Globus pallidus (tissue), 1 donor: ENCODE measurements around the gene MPIG6B.
"Not testable (repeated sequence)": the region's sequence is repeated elsewhere in the genome, so short reads cannot be mapped to it uniquely, and the experiment has no call there.

ENCODE experiments used
- DNase-seq: peaks from one replicate; pipeline ENCODE4 v3.0.0-alpha.2; 2015; ENCODE audit warnings: low spot score

MPIG6B gene

DNA sequence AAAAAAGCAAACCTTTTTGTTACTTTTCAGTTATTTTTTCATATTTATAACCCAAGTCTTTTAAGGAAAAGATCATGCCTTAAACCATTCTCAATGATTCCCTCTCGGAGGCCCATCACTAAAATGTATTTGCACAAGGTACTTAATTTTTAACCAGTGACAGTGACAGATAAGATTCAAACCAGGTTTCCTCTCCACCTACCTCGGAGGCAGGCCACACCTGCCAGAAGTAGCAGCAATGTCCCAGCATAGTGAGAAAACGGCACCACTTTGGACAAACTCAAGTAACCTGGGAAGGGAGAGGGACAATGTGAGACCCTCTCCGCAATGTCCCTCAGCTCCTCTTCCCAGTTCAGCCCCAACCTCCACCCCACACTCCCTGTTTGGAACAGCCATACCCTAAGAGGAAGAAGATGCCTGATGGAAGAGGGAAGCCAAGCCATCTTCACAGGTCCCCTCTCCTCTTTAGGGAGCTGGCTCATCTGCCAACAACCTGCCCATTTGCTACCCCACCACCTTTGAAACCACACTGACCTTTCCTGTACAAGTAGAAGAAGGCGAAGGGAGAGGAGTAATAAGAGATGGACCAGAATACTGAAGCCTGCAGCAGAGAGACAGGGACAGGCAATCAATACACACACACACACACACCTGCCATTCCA, 22.3 kb upstream of the MPIG6B start:
- no peak for DNase-seq

DNA sequence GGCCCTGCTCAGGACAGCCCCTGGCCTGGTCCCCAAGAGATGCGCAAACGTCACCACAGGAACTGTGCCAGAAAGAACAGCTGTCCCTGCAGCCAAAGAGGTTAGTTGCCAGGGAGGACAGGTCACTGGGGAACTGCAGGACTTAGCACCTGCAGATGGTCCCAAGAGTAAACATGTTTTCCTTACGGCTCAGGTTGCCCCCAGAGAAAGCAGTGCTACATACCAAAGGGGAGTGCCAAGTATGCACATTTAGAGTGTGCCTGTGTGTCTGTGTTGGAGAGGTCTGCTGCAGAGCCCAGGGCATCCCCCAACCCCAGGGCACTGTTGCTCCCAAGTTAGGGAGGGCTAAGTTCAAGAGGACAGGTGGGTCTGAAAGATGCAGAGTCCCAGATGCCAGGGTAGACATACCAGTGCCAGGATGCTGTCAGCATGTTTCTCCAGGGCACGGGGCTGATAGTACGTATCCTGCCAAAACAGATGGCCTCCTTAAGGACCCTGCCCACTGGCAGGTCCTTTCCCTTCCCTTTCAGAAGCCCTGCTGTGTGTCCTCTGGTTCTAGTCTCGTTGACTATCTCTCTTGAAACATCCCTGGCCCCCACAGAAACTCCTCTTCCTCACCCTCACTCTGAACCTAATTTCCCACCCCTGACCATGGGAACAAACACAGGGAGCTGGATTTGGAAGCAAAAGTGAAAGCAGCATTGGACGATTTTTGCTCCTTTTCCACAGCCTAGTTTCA, 21.3 kb upstream of the MPIG6B start:
- no peak for DNase-seq

DNA sequence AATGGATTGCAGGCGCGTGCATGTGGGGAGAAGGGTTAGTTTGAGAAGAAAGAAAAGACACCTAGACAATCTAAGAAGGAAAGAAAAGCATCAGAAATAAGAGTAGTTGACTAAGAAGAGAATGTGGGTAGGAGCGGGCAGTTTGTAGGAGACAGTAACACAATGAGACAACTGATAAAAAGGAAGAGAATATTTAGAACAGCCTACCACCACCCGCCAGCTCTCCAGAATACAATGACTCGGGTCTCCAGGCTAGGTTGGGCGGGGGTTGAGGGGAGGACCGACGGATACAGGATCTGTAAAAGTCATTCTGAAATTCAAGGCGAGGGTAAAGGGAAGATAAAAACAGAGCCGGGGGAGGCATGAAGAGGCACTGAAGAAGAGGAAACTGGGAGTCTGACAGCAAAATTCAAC, 20.8 kb upstream of the MPIG6B start:
- DNase-seq, result no peak

DNA sequence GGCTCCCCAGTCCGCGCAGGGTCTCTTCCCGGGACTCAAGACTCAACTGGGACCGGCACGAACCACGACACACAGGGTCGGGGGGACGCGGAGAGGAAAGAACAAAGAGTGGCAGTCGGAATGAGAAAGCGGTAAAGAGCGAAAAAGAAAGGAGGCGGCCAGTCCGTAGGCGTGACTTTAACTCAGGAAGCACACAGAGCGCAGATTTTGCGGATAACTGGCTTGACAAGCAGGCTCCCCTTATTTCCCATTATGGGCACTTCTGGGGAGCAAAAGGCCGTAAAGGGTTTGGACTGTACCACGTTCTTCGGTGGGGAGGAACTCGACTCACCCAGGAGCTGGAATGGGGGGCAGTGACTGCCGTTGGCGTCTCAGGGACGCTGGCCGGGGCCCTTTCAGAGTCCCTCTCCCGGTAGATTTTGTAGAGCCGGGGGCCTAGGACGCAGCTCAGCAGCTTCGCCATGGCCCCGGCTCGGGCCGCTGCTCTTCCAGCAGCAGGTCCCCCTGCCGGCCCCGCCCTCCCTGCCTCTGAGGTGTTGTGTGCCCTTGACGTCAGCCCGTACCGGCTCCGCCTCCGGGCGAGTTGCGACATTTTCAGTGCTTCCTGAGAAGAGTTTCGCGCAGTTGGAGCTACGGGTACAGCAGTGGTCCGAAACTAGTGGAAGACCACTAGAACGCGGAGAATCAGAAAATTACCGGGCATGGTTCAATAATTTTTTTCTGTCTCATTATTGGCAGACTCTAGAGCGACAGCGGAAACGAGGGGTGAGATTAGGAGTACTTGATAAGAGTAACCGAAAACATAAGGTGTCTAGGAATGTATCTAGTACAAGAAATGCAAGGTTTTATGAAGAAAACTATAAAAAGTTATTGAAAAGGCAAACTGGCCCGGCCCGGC, 20.1 kb upstream of the MPIG6B start, which contains the start of gene ABHD16A:
Gene ABHD16A, minus strand, starts transcription at position 506 of the 898 bp plus-strand sequence. Its CDS starts 43 bp downstream, at position 463.
- DNase-seq, result peak; percentile 98

DNA sequence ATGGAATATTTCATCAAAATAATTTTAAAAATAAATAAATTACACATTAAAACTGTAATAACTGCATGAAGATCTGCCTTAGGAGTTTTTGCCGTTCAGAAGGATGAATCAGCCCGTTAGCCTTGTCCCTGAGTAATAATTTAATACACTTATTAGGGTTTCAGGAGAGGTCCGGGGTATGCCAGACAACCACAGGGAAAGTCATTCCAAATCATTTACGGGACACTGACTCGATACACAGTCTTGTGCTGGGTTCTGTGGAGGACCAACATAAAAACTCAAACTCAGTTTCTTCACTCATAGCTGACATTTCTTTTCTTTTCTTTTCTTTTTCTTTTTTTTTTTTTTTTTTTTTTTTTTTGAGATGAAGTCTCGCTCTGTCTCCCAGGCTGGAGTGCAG, 17.2 kb upstream of the MPIG6B start:
- DNase-seq, result no peak

DNA sequence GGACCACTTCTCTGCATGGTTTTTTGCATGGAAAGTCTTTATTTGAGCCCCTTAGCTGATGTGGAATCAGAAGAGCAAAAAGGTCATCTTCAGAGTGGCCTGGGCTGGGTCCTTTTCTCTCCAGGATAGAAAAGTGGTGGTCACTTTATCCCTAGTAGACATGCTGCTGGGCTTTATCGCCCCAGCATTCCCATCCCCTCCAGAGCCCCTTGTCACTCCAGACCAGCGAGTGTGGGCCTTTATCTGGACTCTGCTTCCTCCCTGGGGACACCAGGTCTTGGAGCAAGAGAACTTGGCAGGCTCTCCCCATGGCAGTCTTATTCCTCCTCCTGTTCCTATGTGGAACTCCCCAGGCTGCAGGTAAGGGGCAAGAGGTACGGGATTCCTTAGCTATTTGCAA, 16.6 kb upstream of the MPIG6B start, which contains the start of gene LY6G6F:
Gene LY6G6F, plus strand, starts transcription at position 268 of the 400 bp plus-strand sequence. Its CDS starts 41 bp downstream, at position 309.
- DNase-seq, result no peak

DNA sequence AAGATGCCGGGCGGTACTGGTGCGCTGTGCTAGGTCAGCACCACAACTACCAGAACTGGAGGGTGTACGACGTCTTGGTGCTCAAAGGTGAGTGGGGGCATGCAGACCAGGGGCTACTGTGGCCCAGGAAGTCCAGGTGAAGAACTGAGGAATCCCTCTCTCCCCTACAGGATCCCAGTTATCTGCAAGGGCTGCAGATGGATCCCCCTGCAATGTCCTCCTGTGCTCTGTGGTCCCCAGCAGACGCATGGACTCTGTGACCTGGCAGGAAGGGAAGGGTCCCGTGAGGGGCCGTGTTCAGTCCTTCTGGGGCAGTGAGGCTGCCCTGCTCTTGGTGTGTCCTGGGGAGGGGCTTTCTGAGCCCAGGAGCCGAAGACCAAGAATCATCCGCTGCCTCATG, 15.5 kb upstream of the MPIG6B start:
- DNase-seq, result no peak

DNA sequence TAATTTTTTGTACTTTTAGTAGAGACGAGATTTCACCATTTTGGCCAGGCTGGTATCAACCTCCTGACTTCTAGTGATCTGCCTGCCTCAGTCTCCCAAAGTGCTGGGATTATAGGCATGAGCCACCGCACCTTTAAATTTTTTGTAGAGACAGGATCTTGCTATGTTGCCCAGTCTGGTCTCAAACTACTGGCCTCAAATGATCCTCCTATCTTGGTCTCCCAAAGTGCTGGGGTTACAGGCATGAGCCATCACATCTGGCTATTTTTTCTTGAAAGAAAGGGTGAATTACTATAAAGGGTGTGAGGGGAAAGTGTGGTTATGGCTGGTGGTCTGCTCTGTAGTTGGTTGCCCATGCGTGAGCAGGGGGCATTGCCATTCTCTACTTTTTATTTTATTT, 14.9 kb upstream of the MPIG6B start:
- no peak for DNase-seq

DNA sequence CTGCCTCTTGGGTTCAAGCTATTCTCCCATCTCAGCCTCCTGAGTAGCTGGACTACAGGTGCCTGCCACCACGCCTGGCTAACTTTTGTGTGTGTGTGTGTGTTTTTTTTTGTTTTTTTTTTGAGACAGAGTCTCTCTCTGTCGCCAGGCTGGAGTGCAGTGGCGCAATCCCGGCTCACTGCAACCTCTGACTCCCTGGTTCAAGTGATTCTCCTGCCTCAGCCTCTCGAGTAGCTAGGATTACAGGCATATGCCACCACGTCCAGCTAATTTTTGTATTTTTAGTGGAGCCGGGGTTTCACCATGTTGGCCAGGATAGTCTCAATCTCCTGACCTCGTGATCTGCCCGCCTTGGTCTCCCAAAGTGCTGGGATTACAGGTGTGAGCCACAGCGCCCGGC, 14.0 kb upstream of the MPIG6B start:
- DNase-seq, result not testable (repeated sequence)

DNA sequence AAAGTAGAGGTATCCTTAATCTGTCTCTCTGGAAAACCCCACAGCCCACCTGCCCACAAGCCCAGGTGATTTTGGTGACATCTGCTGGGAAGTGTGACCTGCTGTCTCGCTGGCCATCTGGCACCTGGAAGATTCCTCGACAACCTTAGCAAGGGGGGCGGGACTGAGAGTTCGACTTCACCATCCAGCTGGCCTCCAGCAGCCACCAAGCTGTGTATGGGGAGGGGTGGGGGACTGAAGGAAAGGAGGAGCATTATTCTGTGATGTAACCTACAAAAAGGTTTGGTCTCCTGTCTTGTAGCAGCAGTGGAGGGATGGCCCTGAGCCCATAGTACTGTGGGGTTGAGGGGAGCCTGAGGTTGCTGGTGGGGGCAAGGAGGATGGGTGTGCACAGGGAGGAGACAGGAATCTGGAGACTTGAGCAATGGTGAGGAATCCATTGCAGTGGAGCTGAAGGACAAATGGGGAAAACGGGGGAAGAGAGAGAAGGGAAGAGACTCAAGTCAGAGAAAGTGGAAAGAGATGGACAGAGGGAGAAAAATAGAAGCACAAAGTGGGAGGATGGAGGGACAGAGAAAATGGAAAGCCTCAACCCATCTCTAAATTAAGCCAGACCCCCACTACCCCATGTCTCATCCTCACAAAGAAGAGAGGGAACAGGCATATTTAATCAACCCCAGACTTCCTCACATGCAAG, 12.5 kb upstream of the MPIG6B start:
- no peak for DNase-seq

DNA sequence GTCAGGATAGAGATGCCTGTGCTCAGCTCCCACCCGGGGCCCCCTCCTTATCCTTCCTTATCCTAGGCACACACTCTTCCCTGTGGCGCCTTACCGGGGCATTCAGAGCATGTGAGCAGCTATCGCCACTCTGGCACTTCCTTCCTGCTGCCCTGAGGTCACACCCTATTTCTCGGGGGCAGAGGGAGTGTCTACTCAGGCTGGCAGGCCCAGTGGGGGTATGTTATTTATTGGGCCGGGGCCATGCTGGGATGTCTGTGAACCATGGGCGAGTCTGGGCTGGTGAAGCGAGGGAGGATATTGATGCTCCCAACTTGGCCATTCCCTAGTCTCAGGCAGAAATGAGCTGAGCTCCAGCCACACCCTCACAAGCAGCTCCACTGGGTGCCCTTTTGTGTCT, 11.9 kb upstream of the MPIG6B start:
- DNase-seq, result no peak

DNA sequence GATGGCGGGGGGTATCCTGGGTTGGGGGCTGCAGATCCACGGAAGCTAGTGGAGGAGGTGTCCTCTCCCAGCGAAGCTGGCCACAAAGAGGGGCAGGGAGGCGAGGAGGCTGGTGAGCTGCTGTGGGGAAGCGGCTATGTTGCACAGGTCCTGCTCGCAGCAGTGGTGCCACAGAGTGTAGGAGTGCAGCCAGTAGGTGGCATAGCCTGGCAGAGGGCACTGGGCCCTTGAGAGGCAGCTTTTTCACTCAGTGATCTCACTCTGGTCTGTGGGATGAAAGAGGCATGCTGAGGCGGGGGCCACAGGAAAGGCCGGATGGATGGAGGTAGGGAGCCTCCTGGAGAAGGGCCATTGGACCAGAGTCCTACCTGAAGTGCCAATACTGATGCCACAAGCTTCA, 10.9 kb upstream of the MPIG6B start:
- DNase-seq, result no peak

DNA sequence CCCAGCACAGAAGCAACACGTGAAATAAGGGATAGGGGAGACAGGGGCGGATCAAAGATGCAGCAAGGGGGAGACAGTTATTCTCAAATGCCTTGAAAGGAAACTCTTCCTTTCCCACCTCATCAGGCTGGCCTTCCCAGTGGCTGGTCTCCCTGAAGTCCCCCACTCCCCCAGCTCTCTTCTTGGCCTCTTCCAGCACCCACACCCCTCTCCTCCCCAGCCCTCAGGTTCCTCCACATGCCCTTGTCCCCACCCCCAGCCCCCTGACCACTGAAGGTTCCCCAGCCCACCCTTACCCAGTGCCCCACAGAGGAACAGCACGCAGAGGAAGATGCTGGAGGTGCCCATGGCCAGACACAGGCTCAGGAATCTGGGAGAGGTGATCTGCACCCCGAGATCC, 9.7 kb upstream of the MPIG6B start:
- no peak for DNase-seq

DNA sequence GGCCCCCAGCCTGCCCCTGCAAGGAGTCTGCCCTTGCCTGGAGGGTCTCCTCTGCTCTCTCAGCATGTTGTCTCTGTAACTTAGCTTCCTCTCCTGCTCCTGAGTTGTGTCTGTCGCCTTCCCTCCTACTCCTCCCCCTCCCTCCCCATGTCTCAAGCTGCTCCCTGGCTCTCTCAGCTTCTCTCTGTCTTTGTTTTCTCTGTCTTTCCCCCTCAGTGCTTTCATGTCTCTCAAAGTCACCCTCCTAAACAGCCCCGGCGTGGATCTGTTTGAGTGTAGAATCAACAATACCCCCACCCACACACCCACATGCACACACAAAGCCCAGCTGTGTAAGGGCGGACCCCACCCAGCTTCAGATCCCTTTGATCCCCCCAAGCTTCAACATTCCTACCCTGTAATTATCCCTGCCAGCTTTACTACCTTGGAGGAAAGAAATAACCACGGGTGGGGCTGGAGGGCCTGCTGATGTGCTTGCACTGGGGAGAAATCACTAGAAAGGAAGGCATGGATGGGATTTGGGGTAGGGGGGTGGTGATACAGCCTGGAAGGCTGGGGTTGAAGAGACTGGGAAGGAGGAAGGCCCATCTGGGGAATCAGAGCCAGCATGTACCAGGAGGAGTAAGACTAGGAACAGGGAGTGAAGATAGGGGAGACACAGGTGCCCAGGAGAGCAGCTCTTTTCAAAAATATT, 9.0 kb upstream of the MPIG6B start:
- DNase-seq, result no peak

DNA sequence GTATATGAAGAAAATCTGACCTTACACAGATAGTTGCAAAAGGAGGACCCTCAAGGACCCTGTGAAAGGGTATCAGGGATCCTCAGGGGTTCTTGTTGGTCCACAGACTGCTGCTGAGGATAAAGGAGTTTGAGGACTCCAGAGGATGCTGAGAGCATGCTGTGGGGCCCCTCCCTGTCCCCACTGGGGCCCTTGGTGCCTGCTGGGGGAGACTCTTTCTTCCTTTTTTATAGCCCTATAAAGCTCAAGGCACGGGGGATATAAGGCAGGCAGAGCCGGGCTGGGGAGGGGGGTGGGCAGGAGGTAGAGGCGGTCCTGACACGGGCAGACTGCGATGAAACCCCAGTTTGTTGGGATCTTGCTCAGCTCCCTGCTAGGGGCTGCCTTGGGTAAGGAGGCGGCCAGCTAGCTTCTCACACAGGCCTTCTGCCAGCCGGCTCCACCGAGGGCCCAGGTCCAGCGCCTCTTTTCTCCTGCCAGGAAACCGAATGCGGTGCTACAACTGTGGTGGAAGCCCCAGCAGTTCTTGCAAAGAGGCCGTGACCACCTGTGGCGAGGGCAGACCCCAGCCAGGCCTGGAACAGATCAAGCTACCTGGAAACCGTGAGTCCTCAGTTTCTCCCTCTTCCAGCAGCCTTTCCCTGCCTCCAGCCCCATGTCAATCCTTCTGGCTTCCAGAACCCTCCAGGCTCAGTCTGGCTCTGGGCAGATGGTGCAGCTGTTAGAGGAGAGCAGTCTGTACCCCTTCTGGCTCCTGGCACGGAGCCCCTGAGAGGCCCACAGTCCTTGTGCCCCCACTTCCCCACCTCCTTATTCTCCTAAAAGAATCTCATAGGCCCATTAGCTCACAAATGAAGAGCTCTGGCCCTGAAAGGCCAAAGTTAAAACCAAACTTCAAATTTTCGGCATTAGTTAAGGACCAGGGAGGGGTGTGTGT, 7.9 kb upstream of the MPIG6B start, which contains the start of gene LY6G6D:
Gene LY6G6D, plus strand, starts transcription at position 327 of the 937 bp plus-strand sequence. Its CDS starts 8 bp downstream, at position 335.
- DNase-seq, result no peak

DNA sequence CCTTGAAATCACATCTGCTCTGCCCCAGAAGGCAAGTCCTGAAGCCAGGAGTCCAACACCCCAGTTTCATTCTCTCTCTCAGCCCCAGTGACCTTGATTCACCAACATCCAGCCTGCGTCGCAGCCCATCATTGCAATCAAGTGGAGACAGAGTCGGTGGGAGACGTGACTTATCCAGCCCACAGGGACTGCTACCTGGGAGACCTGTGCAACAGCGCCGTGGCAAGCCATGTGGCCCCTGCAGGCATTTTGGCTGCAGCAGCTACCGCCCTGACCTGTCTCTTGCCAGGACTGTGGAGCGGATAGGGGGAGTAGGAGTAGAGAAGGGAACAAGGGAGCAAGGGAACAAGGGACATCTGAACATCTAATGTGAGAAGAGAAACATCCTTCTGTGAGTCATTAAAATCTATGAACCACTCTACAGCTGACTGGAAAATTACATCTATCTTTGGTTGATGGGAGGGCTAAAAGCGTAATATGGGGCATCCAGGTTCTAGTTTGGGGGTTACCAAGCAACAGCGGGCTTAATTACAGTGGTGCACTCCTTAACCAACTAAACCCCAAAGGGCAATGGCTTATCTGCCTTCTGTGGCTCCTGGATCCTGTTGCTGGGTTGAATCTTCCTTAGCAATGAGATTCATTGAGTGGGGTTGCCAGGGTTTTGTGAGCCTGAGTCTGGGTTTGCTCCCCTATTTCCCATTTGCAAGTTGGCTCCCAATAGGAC, 5.5 kb upstream of the MPIG6B start:
- no peak for DNase-seq

DNA sequence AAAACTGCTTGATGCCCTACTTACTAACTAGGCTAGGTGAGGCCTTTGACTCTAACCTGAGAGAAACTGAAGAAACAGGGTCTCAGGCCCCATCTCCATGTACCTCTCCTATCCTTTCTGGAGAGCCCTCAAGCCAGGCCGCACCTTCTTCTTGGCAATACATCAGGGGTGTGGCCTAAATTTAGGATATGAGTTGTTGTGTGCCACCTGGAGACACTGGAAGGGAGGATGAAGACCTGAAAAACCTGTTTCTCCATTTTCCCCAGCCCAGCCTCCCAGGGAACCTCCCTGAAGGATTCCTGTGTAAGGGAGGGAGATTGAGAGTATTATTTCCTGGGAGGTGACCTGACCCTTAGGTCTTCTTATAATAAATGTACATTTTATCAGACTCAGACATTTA, 4.9 kb upstream of the MPIG6B start:
- DNase-seq, result no peak

DNA sequence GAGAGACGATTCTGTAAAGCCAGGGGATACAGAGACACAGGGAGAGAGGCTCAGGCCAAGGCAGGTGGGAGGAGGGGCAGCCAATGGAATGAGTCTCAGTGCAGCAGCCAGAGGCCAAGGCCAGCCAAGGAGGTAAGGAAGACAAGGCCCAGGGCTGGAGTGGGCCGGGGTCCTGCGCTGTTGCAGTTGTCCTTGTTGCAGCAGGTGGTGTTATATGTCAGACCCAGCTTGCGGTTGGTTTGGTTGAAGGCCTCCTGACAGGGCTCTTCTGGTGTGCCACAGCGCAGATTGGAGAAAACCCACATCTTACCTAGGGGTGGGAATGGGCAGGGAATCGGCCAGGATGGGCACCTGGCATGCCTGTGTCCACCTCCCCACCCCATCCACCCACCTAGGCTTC, 4.2 kb upstream of the MPIG6B start:
- no peak for DNase-seq

DNA sequence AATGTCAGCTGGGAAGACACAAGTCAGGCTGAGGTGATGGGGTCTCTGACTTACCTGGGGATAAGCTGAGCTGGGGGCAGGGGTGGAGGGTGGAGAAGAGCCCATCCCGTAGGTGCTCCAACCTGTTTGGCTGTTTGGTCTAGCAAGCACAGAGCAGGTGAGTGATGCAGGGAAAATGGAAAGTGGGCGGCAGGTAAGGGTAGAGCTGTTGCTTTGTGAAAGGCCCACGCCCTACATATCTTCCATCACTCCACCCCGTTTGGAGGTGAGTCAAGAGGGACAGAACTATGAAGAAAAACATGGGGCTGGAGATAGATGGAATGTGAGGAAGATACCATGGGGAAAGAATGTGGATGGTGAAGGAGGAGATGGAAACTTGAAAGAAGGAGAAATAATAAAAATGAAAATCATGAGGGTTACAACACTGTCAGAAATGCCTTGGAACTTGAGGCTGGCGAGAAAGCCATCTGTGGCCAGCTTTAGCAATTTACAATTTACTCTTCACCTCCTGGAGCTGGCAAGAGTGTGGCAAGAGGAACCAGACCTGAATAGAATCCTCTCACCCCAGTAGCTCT, 2.9 kb upstream of the MPIG6B start:
- no peak for DNase-seq
